Liver (tissue), 3 donors: Measurements from ENCODE around the gene ASIC2.

Experiments
- CTCF ChIP-seq: fragments of 150-350 bp; IDR thresholded peaks from 2 replicates; pipeline ENCODE4 v1.5.1; 2017; ENCODE audit warnings: improper control_type of control experiment, low read depth, low read length; ENCODE audit not compliant: missing input control
- EGR1 ChIP-seq, 2 donors: IDR thresholded peaks; 2 replicates each; pipeline ENCODE4 v1.6.1; 2016 to 2018; ENCODE audit warnings: antibody characterized with exemption in 2 of 2, low read depth in 2 of 2
- FOXA1 ChIP-seq: IDR thresholded peaks from 2 replicates; pipeline ENCODE4 v1.6.1; 2016; ENCODE audit warnings: antibody characterized with exemption
- FOXA2 ChIP-seq: IDR thresholded peaks from 2 replicates; pipeline ENCODE4 v1.6.1; 2016; ENCODE audit warnings: antibody characterized with exemption
- GABPA ChIP-seq, 2 donors: IDR thresholded peaks in 1 of 2; conservative IDR thresholded peaks in 1 of 2; 2 replicates each; pipeline ENCODE4 v1.6.1; 2016; ENCODE audit warnings: antibody characterized with exemption in 2 of 2, mild to moderate bottlenecking in 1 of 2, moderate library complexity in 1 of 2
- HNF4G ChIP-seq: IDR thresholded peaks from 2 replicates; pipeline ENCODE4 v1.6.1; 2016; ENCODE audit warnings: antibody characterized with exemption
- JUND ChIP-seq, 2 donors: IDR thresholded peaks; 2 replicates each; pipeline ENCODE4 v1.6.1; 2016; ENCODE audit warnings: antibody characterized with exemption in 2 of 2
- MAX ChIP-seq: IDR thresholded peaks from 2 replicates; pipeline ENCODE4 v1.6.1; 2016; ENCODE audit warnings: antibody characterized with exemption
- RAD21 ChIP-seq, 2 donors: IDR thresholded peaks; 2 replicates each; pipeline ENCODE4 v1.6.1; 2016; ENCODE audit warnings: antibody characterized with exemption in 2 of 2, mild to moderate bottlenecking in 2 of 2
- REST ChIP-seq: IDR thresholded peaks from 2 replicates; pipeline ENCODE4 v1.6.1; 2016; ENCODE audit warnings: antibody characterized with exemption, mild to moderate bottlenecking
- RXRA ChIP-seq, 2 donors: IDR thresholded peaks; 2 replicates each; pipeline ENCODE4 v1.6.1; 2017 to 2018; ENCODE audit warnings: antibody characterized with exemption in 2 of 2, mild to moderate bottlenecking in 1 of 2
- SP1 ChIP-seq: IDR thresholded peaks from 2 replicates; pipeline ENCODE4 v1.6.1; 2018; ENCODE audit warnings: antibody characterized with exemption, mild to moderate bottlenecking
- TAF1 ChIP-seq: conservative IDR thresholded peaks from 2 replicates; pipeline ENCODE4 v1.6.1; 2016; ENCODE audit warnings: antibody characterized with exemption, mild to moderate bottlenecking
- ZBTB33 ChIP-seq: IDR thresholded peaks from 2 replicates; pipeline ENCODE4 v1.6.1; 2016; ENCODE audit warnings: antibody characterized with exemption
- donor health status: healthy.
- donor health status: healthy.

- TF ChIP-seq GABPA (IDR thresholded peaks at IDR 0.05 in 1 of 2, conservative IDR thresholded peaks at IDR 0.05 in 1 of 2) (no peak), FOXA2 (no peak), CTCF (no peak), JUND (IDR thresholded peaks at IDR 0.05) (no peak), REST (no peak), RAD21 (IDR thresholded peaks at IDR 0.05) (no peak), MAX (no peak), HNF4G (no peak), ZBTB33 (no peak), RXRA (IDR thresholded peaks at IDR 0.05) (no peak), TAF1 (no peak), SP1 (no peak), EGR1 (IDR thresholded peaks at IDR 0.05; ENCODE audit: low read depth in 2 of 2) (no peak), FOXA1 (no peak)
Measured at GRCh38 chr17:33192951-33193911, 99.9 kb downstream of the ASIC2 start.
